Left ventricle myocardium inferior (tissue), 1 donor: Measurements from ENCODE around the gene URM1. TPM values are rescaled to one million over a fixed set of nuclear protein-coding genes. Genes with fewer than 3 reads are reported as not detected.
A peak's percentile ranks its signal among the peaks of the same experiment; 100 is the strongest.

Source experiments
- DNase-seq: peaks from one replicate; pipeline ENCODE4 v3.0.0-alpha.2; 2020
- H3K27ac ChIP-seq: fragments of 200-600 bp; replicated peaks from 2 replicates; pipeline ENCODE4 v1.8.0; 2021
- H3K27me3 ChIP-seq: fragments of 200-600 bp; 2 replicates; pipeline ENCODE4 v1.8.0; 2021; ENCODE audit warnings: low read depth
- H3K36me3 ChIP-seq: fragments of 200-600 bp; 2 replicates; pipeline ENCODE4 v1.8.0; 2021
- H3K4me1 ChIP-seq: fragments of 200-600 bp; 2 replicates; pipeline ENCODE4 v1.8.0; 2021
- H3K4me3 ChIP-seq: fragments of 200-600 bp; 2 replicates; pipeline ENCODE4 v1.8.0; 2021; ENCODE audit warnings: mild to moderate bottlenecking, moderate library complexity
- H3K9me3 ChIP-seq: fragments of 200-600 bp; replicated peaks from 2 replicates; pipeline ENCODE4 v1.8.0; 2021
- intact Hi-C: fragments of 100-400 bp; cut with micrococcal nuclease; formaldehyde crosslinking; loops from one replicate; pipeline ENCODE4 v1.11.0; 2022
- microRNA-seq: library from miRNA; unstranded; fragments of <30 nt; microRNA quantifications from one replicate; pipeline ENCODE4 v1.2.0, GENCODE V29; 2020
- total RNA-seq: library from RNA; stranded (reverse); fragmentation: NEBNext Ultra II Directional; extraction: Animal tissue kit (Norgen Biotek cat#: 25700); gene quantifications from one replicate; pipeline ENCODE4 v1.2.1, GENCODE V29; 2021
- TF ChIP-seq, protein P1 (sequence below): fragments of 200-600 bp; IDR thresholded peaks from 2 replicates; pipeline ENCODE4 v1.8.0; 2021; ENCODE audit warnings: antibody characterized with exemption, mild to moderate bottlenecking, borderline replicate concordance
- donor health status: DM: no; HTN: yes; CAD: no; lungs with severe emphysema.

Gene URM1
- total RNA-seq, 1 donor from 2014 or later: 57.0 TPM

DNA sequence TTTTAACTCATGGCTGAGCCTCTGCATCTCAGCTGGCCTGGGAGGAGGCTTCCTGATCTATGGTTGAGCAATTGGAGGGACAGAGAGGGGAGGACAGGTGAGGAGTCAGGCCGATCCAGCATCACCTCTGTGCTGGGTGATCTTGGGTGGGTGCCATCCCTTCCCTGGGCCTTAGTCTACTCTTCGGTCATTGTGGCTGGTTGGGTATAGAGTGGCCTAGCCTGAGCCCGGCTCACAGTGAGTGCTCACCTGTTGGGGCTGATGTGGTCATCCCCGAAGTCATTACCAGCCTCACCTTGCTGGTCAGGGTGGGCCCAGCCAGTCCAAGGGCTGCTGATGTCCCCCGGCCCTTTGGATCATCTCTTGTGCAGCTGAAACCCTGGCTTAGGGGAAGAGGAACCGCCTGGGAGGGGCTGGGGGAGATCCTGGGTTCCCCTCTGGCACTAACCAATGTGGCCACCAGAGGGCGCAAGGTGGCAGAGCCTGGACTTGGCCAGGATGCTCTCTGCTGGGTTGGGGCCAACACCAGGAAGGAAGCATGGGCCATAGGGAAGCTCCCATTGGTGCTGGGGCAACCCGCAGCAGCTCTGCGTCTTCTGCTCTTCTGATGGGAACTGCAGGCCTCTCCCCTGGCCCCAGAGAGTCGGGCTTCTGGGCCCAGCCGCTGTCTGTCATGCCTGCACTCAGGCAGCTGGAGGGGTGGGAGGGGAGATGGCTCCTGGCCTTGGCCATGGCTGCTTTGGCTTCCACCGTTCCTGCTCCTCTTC, 67.4 kb downstream of the URM1 start:
- TF ChIP-seq, protein P1, sequence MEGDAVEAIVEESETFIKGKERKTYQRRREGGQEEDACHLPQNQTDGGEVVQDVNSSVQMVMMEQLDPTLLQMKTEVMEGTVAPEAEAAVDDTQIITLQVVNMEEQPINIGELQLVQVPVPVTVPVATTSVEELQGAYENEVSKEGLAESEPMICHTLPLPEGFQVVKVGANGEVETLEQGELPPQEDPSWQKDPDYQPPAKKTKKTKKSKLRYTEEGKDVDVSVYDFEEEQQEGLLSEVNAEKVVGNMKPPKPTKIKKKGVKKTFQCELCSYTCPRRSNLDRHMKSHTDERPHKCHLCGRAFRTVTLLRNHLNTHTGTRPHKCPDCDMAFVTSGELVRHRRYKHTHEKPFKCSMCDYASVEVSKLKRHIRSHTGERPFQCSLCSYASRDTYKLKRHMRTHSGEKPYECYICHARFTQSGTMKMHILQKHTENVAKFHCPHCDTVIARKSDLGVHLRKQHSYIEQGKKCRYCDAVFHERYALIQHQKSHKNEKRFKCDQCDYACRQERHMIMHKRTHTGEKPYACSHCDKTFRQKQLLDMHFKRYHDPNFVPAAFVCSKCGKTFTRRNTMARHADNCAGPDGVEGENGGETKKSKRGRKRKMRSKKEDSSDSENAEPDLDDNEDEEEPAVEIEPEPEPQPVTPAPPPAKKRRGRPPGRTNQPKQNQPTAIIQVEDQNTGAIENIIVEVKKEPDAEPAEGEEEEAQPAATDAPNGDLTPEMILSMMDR: peak; percentile 97
- Histone ChIP-seq H3K27me3 (no peaks in the 10 kb centered on the region), H3K4me3 (no peak overlapping the region), H3K27ac (peak overlapping the region; percentile 49), H3K4me1 (peaks cover 8% of the 10 kb centered on the region), H3K36me3 (no peaks in the 10 kb centered on the region), H3K9me3 (no peaks in the 10 kb centered on the region)
- peak; percentile 87 for DNase-seq
- intact Hi-C loops: no loop called here

GRCh38 chr9:128439273-128439672, 68.1 kb downstream of the URM1 start:
- intact Hi-C loops: no loop called here
- Histone ChIP-seq H3K4me3 (no peak overlapping the region), H3K27me3 (no peaks in the 10 kb centered on the region), H3K9me3 (no peaks in the 10 kb centered on the region), H3K4me1 (peaks cover 8% of the 10 kb centered on the region), H3K36me3 (no peaks in the 10 kb centered on the region), H3K27ac (peak overlapping the region; percentile 49)
- TF ChIP-seq, protein P1: no peak
- DNase-seq: no peak

Small RNAs within 50 kb of the gene (microRNA-seq; reads per million reads assigned to microRNA genes)
- not detected for gene MIR219B

Other genes with a start within 250 kb of the URM1 start
- gene PTGES2, start 243.6 kb upstream of the URM1 start, total RNA-seq: 141 TPM
- not detected for gene LCN2, start 221.9 kb upstream of the URM1 start, total RNA-seq
- gene BBLN, start 211.1 kb upstream of the URM1 start, total RNA-seq: 52.5 TPM
- gene CIZ1, start 179.8 kb upstream of the URM1 start, total RNA-seq: 74.9 TPM
- 4.9 TPM for gene DNM1, start 168.0 kb upstream of the URM1 start, total RNA-seq
- 86.9 TPM for gene GOLGA2, start 95.4 kb upstream of the URM1 start, total RNA-seq
- gene SWI5, start 95.1 kb upstream of the URM1 start, total RNA-seq: 16.2 TPM
- gene TRUB2, start 48.9 kb upstream of the URM1 start, total RNA-seq: 43.7 TPM
- 32.0 TPM for gene COQ4, start 48.5 kb upstream of the URM1 start, total RNA-seq
- gene SLC27A4, start 30.8 kb upstream of the URM1 start, total RNA-seq: 18.8 TPM
- 8.5 TPM for gene CERCAM, start 49.5 kb downstream of the URM1 start, total RNA-seq
- 16.7 TPM for gene ODF2, start 84.6 kb downstream of the URM1 start, total RNA-seq
- 18.8 TPM for gene GLE1, start 133.3 kb downstream of the URM1 start, total RNA-seq
- 269 TPM for gene SPTAN1, start 181.2 kb downstream of the URM1 start, total RNA-seq